HCT116 (cell line): ENCODE data around the gene ITPR1.

Source experiments
- CBX3 ChIP-seq: IDR thresholded peaks from 2 replicates; pipeline ENCODE4 v1.6.1; 2012; ENCODE audit warnings: low read depth
- CTCF ChIP-seq, 3 experiments: fragments of 200-600 bp in 1 of 3; sonication (generic) in 1 of 3; IDR thresholded peaks in 2 of 3; conservative IDR thresholded peaks in 1 of 3; 2 replicates each; pipeline ENCODE4 v1.5.1; 2012 to 2017; ENCODE audit warnings: low read depth in 2 of 3, low read length in 2 of 3, antibody characterized with exemption in 1 of 3, borderline replicate concordance in 1 of 3, control low read depth in 1 of 3, mild to moderate bottlenecking in 1 of 3, mixed read lengths in 1 of 3, mixed run types in 1 of 3, moderate library complexity in 1 of 3; ENCODE audit not compliant: insufficient read depth in 1 of 3
- EGR1 ChIP-seq: IDR thresholded peaks from 2 replicates; pipeline ENCODE4 v1.6.1; 2012; ENCODE audit warnings: low read depth
- EZH2 ChIP-seq: fragments of 200-600 bp; sonication (generic); IDR thresholded peaks from 2 replicates; pipeline ENCODE4 v1.6.1; 2017; ENCODE audit warnings: antibody characterized with exemption, mixed run types
- FOSL1 ChIP-seq: IDR thresholded peaks from 2 replicates; pipeline ENCODE4 v1.6.1; 2012; ENCODE audit warnings: low read depth
- MAX ChIP-seq: IDR thresholded peaks from 2 replicates; pipeline ENCODE4 v1.6.1; 2012
- POLR2A ChIP-seq: IDR thresholded peaks from 2 replicates; pipeline ENCODE4 v1.7.0; 2011; ENCODE audit warnings: borderline replicate concordance; ENCODE audit not compliant: insufficient read depth, insufficient read length; ENCODE audit errors: extremely low read depth
- POLR2AphosphoS5 ChIP-seq: IDR thresholded peaks from 2 replicates; pipeline ENCODE4 v1.6.1; 2011; ENCODE audit warnings: mild to moderate bottlenecking, low read depth, low read length, moderate library complexity
- SIN3A ChIP-seq: IDR thresholded peaks from 2 replicates; pipeline ENCODE4 v1.6.1; 2012; ENCODE audit warnings: low read depth
- SP1 ChIP-seq: IDR thresholded peaks from 2 replicates; pipeline ENCODE4 v1.6.1; 2012; ENCODE audit warnings: low read depth
- SRF ChIP-seq: IDR thresholded peaks from 2 replicates; pipeline ENCODE4 v1.6.1; 2012; ENCODE audit warnings: low read depth
- TCF7L2 ChIP-seq: IDR thresholded peaks from 2 replicates; pipeline ENCODE4 v1.7.0; 2011; ENCODE audit warnings: borderline replicate concordance, inconsistent platforms; ENCODE audit not compliant: insufficient read depth, insufficient read length; ENCODE audit errors: extremely low read depth
- YY1 ChIP-seq: IDR thresholded peaks from 2 replicates; pipeline ENCODE4 v1.6.1; 2011; ENCODE audit warnings: low read length, low read depth, moderate library complexity, mild to moderate bottlenecking; ENCODE audit not compliant: insufficient replicate concordance; ENCODE audit errors: extremely low read depth
- ZNF274 ChIP-seq: fragments of 200-500 bp; sonication (Bioruptor generic); IDR thresholded peaks from 2 replicates; pipeline ENCODE4 v1.6.1; 2014; ENCODE audit warnings: mild to moderate bottlenecking, low read depth, low read length, inconsistent platforms

DNA sequence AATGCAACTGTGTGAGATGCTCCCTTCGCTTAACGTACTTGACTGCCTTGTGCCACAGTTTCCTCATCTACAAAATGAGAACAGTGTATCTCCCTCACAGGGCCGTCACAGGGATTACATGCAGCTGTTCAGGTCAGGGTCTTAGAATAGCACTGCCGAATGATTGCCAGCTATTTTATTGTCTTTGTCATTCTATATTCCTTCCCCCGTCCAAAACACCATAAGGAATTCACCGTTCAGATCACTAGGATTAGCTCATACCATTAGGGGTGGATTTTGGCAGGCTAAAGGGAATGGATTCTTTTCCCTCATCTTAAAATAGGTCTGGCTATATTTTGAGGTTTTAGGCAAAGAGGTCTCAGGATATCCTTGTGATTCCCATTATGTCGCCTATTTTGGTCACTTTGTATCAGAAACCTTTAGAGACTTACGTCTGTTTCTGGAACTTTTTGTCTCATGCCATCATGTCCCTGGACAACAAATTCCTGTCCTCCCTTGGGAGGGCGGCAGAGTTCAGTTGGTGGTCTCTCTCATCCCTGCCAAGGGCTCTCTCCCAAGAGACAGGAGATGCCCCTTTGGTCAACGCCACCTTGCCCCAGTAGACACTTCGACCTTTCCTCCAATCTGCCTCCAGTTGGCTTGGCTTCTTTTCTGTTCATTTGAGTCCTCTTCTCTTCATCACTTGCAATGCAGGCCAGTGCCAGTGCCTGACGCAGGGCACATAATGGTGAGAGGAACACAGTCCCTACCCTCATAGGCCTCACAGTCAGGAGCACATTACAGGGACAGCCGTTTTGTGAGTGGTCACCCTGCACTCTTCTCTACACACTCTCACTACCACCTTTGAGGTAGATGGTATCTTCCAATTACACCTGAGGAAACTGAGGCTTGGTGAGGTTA is 314.5 kb downstream of the ITPR1 start:
- no peak for TF ChIP-seq CTCF (IDR thresholded peaks at IDR 0.05 in 2 of 3, conservative IDR thresholded peaks at IDR 0.05 in 1 of 3; ENCODE audit: borderline replicate concordance in 1 of 3, insufficient read depth in 1 of 3, low read depth in 2 of 3, low read length in 2 of 3)
- TF ChIP-seq POLR2AphosphoS5, result no peak
- no peak for TF ChIP-seq EGR1
- TF ChIP-seq POLR2A, result no peak
- no peak for TF ChIP-seq YY1
- TF ChIP-seq SP1, result no peak
- no peak for TF ChIP-seq EZH2
- TF ChIP-seq ZNF274, result no peak
- TF ChIP-seq TCF7L2, result no peak
- TF ChIP-seq FOSL1, result no peak
- no peak for TF ChIP-seq CBX3
- no peak for TF ChIP-seq SRF
- TF ChIP-seq MAX, result no peak
- no peak for TF ChIP-seq SIN3A
